Measurements from ENCODE around the gene COX5A. TPM values are rescaled to one million over a fixed set of nuclear protein-coding genes. Genes with fewer than 3 reads are reported as not detected.

COX5A gene
- total and polyA plus RNA-seq, 2 of the 13 experiments (the other 11 are each of a cell fraction or from before 2014, with no cell fraction given) = 158 to 218 TPM

DNA sequence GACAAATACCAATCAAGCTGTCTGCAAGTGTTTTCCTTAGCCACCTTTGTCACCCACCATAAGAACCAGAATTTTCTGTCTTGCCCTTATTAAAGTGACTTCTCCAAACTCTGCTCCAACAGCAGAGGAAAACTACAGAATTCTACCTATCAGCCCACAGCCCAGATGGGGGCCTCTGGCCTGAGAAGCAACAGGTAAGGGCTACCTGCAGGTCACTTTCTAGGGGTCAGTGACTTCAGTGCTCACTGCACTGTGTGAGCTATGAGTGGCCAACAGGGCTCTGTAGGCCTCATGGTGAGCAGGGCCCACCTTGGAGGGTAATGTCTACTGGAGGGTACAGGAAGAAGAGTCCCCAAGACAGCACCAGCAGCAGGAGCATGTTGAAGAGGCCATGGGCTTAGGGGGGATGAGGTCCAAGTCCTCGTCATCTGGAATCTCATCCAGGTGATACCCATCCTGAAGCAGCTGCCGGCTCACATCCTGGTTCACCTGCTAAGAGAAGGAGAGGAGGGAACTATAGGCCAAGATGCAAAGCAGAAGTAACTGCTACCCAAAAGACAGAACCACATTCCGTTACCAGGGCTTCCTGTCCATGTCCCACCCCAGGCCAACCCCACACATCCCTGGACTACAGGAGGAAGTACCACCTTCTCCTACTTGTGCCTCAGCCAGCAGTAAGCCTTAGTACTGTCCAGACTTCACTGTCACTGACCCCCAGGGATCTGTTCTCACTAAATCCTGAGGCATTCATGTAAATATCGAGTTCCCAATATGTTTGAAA lies 35.4 kb downstream of the COX5A start:
- Histone ChIP-seq H2AFZ (ENCODE audit: low read length) (no peak overlapping the region), H4K20me1 (ENCODE audit: insufficient read depth, low read length) (no peaks in the 10 kb centered on the region), H3K9me3 (ENCODE audit: low read length) (no peaks in the 10 kb centered on the region), H3K4me2 (ENCODE audit: low read depth, low read length) (no peak overlapping the region), H3K27ac (ENCODE audit: extremely low read length, insufficient read depth, low read length) (no peak overlapping the region), H3K4me3 (replicated peaks in 1 of 3; ENCODE audit: insufficient read depth in 1 of 3, low read depth in 2 of 3, low read length in 3 of 3) (no peak overlapping the region), H3K79me2 (ENCODE audit: insufficient read depth, low read length) (peaks cover 16% of the 10 kb centered on the region), H3K36me3 (replicated peaks in 1 of 2; ENCODE audit: control insufficient read depth in 1 of 2, insufficient read depth in 2 of 2, low read length in 2 of 2) (peaks cover 18 to 50% of the 10 kb centered on the region in 2 experiments), H3K9ac (ENCODE audit: insufficient read depth, low read depth, low read length) (no peak overlapping the region), H3K27me3 (ENCODE audit: control insufficient read depth in 1 of 2, insufficient read depth in 2 of 2, low read length in 2 of 2) (no peaks in the 10 kb centered on the region; a peak in 1 of 5 replicates), H3K4me1 (ENCODE audit: insufficient read depth, low read length) (peaks cover 26% of the 10 kb centered on the region)
- ChIA-PET CTCF (ENCODE audit: low intra/inter-chr PET ratio, low total read pairs) (interaction anchor here (1.1 to 1.5 kb wide), 3 partner anchors 48 to 86 kb away, joined by 3 to 6 read pairs (median 3); partner anchors contain the start of gene ULK3), POLR2A (interaction anchor here (0.9 to 3.6 kb wide), 9 partner anchors 8 to 131 kb away, joined by 3 to 23 read pairs (median 4); partner anchors contain the start of gene MPI)
- 98% methylated on average over 4 of the region's 4 CpGs for WGBS (ENCODE audit: low lambda C conversion rate)
- ATAC-seq = no peak
- no peak for FAIRE-seq
- no peak for TF ChIP-seq PLRG1 (conservative IDR thresholded peaks at IDR 0.05)
- TF ChIP-seq, protein P1, sequence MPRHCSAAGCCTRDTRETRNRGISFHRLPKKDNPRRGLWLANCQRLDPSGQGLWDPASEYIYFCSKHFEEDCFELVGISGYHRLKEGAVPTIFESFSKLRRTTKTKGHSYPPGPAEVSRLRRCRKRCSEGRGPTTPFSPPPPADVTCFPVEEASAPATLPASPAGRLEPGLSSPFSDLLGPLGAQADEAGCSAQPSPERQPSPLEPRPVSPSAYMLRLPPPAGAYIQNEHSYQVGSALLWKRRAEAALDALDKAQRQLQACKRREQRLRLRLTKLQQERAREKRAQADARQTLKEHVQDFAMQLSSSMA (CRISPR knock-in tag; IDR thresholded peaks at IDR 0.05) = no peak
- no peak for TF ChIP-seq U2AF1 (optimal IDR thresholded peaks at IDR 0.05; ENCODE audit: low read depth, low read length)
- no peak for TF ChIP-seq AHDC1 (CRISPR knock-in tag; IDR thresholded peaks at IDR 0.05; ENCODE audit: borderline replicate concordance)
- no peak for TF ChIP-seq ZNF629 (CRISPR knock-in tag; conservative IDR thresholded peaks at IDR 0.05)
- no peak for TF ChIP-seq HNF4G (IDR thresholded peaks at IDR 0.05; ENCODE audit: borderline replicate concordance, low read depth, low read length)
- no peak for TF ChIP-seq HNF4G (CRISPR knock-in tag; IDR thresholded peaks at IDR 0.05; ENCODE audit: borderline replicate concordance, low read depth)
- no peak for TF ChIP-seq ZSCAN9 (CRISPR knock-in tag; IDR thresholded peaks at IDR 0.05; ENCODE audit: borderline replicate concordance)
- no peak for TF ChIP-seq HNRNPLL (IDR thresholded peaks at IDR 0.05; ENCODE audit: low read depth, low read length, poor library complexity, severe bottlenecking)
- TF ChIP-seq HMGXB4 (CRISPR knock-in tag; IDR thresholded peaks at IDR 0.05; ENCODE audit: borderline replicate concordance in 1 of 2, low read depth in 1 of 2) = no peak
- TF ChIP-seq RORA (CRISPR knock-in tag; IDR thresholded peaks at IDR 0.05) = no peak
- no peak for TF ChIP-seq NR3C1 (CRISPR knock-in tag; IDR thresholded peaks at IDR 0.05)
- no peak for TF ChIP-seq SAP130 (CRISPR knock-in tag; IDR thresholded peaks at IDR 0.05; ENCODE audit: low read depth)
- no peak for TF ChIP-seq KDM1A (CRISPR knock-in tag; IDR thresholded peaks at IDR 0.05)
- TF ChIP-seq TBX3 (IDR thresholded peaks at IDR 0.05; ENCODE audit: borderline replicate concordance) = no peak
- TF ChIP-seq ZNF747 (CRISPR knock-in tag; IDR thresholded peaks at IDR 0.05; ENCODE audit: borderline replicate concordance) = no peak
- no peak for DNase-seq (ENCODE audit: low spot score)
- in situ Hi-C loops (cut with HindIII; ENCODE audit: extremely low pct_ligation_motif_present, low pct_unique_long_range_greater_than_20kb) (no loop called here), intact Hi-C loops (cut with micrococcal nuclease; ENCODE audit: unreplicated experiment) (no loop called here)
- BruUV-seq (replicated peaks) = no TSS peak

Measured in HepG2 (cell line).